ENCODE results near the gene LAIR2.

Gene LAIR2

DNA sequence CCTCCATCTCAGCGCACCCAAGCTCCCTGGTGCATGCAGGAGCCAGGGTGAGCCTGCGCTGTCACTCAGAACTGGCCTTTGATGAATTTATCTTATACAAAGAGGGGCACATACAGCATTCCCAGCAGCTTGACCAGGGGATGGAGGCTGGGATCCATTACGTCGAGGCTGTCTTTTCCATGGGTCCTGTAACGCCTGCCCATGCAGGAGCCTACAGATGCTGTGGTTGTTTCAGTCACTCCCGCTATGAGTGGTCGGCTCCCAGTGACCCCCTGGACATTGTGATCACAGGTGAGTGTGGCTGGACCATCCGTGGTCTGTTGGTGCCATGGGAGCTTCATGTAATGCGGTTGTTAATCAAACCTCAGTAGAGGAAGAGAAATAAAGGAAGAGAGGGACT, 33.0 kb downstream of the LAIR2 start:
- DNase-seq, result no peak

DNA sequence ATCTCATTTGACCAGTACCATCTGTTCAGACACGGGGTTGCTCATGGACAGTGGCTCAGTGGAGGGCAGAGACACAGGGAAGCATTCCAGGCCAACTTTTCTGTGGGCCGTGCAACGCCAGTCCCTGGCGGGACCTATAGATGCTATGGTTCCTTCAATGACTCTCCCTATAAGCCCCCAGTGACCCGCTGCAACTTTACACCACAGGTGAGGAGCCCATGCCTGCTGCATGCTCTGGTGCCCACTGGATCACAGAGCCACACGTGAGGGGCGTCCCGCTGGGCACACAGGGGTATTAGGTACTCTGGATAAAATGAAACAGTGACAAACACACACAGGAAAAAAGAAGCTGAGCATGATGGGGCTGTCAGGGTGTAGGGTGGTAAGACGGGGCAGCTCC, 34.3 kb downstream of the LAIR2 start:
- no peak for DNase-seq

DNA sequence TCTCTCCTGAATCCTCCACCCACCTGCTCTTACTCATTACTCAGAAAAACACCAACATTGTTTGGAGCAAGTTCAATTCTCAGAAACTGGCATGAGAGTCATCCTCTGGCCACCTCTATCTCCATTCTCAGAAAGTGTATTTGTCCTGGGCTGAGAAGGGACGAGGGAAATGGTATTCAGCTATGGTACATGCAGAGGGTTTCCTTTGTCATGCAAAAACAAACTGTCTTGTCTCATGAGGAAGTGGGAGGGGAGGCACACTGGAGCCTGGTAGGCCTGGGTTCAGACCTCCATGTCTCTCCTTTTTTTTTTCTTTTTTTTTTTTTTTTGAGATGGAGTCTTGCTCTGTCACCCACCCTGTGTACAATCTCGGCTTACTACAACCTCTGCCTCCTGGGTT, 39.1 kb downstream of the LAIR2 start:
- DNase-seq, result no peak

DNA sequence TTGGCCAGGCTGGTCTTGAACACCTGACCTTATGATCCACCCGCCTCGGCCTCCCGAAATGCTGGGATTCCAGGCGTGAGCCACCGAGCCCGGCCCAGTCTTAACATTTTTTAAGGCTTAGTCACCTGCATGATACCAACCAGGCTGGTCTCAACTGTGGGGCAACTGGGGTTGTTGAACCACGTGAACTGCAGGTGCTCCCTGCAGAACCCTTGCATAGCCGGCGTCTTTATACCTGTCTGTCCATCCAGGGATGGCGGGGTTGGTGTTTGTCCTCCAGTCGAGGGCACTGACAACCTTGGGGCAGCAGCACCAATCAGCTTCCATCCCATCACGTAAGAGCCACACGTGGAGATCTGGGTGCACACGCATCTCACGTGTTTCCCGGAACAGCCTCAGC, 46.2 kb downstream of the LAIR2 start:
- DNase-seq, result no peak

DNA sequence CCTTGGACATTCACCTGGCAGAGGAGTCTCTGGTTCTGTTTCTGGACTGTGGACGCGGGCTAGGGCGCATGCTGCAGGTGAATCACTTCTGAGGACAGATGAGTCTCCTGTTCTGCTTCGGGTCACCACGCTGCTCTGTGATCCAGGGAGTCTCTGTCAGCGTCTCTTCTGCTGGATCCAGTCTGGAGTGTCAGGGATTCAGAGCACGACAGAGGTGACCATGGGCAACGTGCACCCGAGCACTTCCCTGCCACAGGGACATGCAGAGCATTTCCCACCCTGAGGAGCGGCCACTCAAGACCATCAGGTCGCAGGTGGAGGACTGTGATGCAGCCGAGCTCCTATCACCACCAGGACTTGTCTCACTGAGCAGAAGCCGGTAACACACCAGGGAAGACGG, 46.6 kb downstream of the LAIR2 start:
- no peak for DNase-seq

DNA sequence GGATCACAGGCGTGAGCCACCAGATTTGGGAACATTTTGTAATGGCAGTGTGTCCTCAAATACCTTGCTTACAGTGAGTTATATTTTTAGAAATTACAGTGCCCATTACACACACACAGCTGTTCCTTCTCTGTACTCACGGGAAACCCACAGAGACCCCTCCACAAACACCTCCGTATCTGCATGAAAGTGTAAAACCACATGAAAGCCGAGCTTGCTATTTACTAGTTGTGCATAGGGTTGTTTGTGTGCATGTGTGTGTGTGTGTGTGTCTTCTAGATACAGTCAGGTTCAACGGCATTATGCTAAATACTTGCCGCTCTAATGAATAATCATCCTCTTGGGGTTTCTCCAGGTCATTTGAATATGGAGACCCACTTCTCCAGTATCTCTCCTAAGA, 48.7 kb downstream of the LAIR2 start:
- no peak for DNase-seq

DNA sequence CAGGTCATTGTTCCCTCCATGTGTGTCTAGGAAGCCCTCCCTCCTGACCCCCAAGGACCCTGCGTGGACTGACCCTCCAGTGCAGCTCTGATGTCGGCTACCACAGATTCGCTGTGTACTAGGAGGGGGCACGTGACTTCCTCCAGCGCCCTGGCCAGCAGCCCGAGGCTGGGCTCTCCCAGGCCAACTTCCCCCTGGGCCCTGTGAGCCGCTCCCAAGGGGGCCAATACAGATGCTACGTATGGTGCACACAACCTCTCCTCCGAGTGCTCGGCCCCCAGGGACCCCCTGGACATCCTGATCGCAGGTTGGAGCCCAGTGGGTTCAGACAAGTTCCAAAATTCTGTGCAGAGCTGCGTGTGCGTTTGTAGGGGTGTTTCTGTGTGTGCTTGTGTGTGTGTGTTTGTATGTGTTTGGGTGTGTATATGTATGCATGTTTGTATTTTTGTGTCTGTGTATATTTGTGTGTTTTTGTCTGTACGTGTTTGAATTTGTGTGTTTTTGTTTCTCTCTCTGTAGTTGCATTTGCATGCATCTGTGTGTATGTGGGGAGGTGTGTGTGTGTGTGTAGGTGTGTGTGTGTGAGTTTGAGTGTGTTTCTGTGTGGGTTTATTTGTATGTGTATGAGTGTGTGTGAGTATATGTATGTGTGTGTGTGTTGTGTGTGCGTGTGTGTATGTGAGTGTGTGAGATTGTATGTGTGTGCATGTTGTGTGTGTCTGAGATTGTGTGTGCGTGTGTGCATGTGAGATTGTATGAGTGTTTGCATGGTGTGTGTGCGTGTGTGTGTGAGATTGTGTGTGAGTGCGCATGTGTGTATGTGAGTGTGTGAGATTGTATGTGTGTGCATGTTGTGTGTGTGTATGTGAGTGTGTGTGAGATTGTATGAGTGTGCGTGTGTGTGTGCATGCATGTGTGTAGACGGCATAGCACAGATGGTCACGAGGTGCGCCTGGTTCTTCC, 49.6 kb downstream of the LAIR2 start:
- DNase-seq, result no peak

DNA sequence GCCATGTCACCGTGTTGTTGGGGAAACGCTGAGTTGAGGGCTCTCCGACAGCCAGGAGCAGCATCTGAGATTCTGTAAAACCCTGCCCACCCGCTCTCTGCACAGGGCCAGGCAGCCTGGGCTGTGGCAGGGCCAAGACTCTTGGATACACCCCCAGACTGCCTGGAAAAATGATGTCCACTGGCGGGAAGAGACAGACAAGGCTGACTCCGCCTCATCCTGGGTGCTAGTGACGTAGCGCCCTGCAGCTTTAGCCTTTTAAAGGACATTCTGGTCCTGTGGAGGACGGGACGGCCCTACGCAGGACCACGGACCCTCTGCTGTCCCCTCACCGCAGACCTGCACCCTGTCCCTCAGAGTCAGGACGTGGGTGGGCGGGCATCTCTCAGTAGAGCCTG, 50.3 kb downstream of the LAIR2 start:
- DNase-seq, result no peak

DNA sequence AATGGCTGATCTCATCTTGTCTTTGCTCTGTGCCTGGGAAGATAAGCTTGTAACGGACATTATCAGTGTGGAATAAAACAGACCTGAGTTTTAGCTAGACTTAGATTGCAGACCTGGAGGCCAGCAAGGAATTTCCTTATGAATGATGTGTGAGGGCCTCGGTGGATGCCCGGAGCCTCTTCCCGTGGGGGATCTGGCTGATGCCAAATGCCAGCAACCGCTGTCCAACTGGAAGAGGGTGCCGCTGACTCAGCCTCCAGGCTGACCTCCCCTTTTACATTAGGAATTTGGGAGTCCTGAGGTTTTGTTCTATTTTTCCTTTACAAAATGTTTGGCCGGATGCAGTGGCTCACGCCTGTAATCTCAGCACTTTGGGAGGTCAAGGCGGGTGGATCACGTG, 51.4 kb downstream of the LAIR2 start:
- DNase-seq, result no peak

DNA sequence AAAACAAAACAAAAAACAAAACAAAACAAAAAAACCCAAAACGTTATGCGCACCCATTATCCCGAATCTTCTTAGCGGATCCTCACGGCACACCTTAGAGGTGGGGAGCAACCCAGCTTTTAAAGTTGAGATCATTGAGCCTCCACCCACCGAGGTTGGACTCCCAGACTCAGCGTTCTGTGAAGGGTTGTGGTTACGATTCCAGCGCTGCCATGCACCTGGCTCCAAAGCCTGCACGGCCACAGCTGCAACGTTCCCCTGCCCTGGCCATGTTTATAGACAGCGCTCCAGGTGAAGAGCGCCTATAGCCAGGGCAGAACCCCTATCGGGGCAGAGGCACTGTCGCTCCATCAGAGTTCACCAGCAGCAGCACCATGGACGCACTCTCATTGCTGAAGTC, 52.3 kb downstream of the LAIR2 start:
- DNase-seq, result no peak

DNA sequence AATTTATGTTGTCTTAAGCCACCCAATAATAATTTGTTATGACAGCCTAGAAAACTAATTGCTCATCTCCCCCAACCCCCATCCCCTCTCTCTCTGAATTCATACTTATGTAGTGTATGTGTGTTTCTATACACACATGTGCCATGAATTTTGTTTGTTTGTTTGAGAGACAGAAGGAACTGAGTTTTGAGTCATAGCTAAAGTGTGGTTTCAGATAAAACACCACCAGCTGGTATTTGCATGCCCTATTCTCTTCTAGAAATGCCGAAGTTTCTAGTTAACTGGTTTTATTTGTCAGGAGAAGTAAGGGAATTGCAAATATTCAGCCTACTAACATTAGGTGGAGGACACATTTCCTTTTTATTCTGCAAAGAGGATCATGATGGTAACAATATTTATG, 53.6 kb downstream of the LAIR2 start:
- no peak for DNase-seq

DNA sequence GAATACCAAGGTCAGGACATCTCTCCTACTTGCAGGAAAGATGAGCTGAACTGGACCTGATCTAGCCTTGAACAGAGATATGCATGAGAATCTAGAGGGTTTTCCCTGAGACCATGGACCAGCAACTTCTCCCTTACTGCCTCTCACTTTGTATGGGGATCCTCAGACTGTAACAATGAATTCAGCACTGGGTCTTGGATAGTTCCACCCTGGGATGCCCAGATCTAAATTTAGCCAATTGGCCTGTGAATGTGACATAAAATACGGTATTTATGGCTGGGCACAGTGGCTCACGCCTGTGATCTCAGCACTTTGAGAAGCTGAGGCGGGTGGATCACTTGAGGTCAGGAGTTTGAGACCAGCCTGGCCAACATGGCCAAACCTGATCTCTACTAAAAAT, 55.7 kb downstream of the LAIR2 start:
- no peak for DNase-seq
